HEK293 (cell line): Measurements from ENCODE around the gene ZBTB47.

ENCODE experiments used
- CTCF ChIA-PET: fragments of 350-600 bp; formaldehyde crosslinking; extraction: SDS; loops from one replicate; lab custom pipeline; 2021; ENCODE audit warnings: antibody characterized with exemption; lab: Yijun Ruan, JAX
- POLR2A ChIA-PET: fragments of 300-600 bp; formaldehyde crosslinking; extraction: SDS; loops from one replicate; lab custom pipeline; 2020; ENCODE audit warnings: antibody characterized with exemption, inconsistent platforms; lab: Yijun Ruan, JAX
- H3K27ac ChIP-seq: fragments of 200-500 bp; sonication (Bioruptor generic); 2 replicates; pipeline ENCODE4 v1.5.1; 2014; ENCODE audit warnings: low read depth, low read length, control low read depth, inconsistent platforms; ENCODE audit errors: extremely low read depth
- H3K36me3 ChIP-seq, 2 experiments: fragments of 200-500 bp in 1 of 2; sonication (Bioruptor generic) in 1 of 2; 1 replicate in 1 of 2; 2 replicates in 1 of 2; pipeline ENCODE4 v1.5.1; 2014 to 2017; ENCODE audit warnings: inconsistent platforms in 2 of 2, low read length in 2 of 2; ENCODE audit not compliant: control insufficient read depth in 2 of 2, insufficient read depth in 1 of 2
- H3K4me1 ChIP-seq: fragments of 200-500 bp; sonication (Bioruptor generic); 2 replicates; pipeline ENCODE4 v1.5.1; 2014; ENCODE audit warnings: mild to moderate bottlenecking, low read length, inconsistent platforms; ENCODE audit not compliant: control insufficient read depth, insufficient read depth
- H3K4me3 ChIP-seq: 2 replicates; pipeline ENCODE4 v1.5.1; 2011; ENCODE audit warnings: low read depth, mild to moderate bottlenecking, control low read depth, low read length, moderate library complexity
- H3K9me3 ChIP-seq: fragments of 200-500 bp; sonication (Bioruptor generic); 2 replicates; pipeline ENCODE4 v1.5.1; 2014; ENCODE audit warnings: low read depth, low read length, inconsistent platforms; ENCODE audit not compliant: control insufficient read depth, insufficient read depth
- HOXC10 ChIP-seq: sonication (generic); formaldehyde crosslinking; IDR thresholded peaks from 2 replicates; pipeline ENCODE4 v1.8.1; 2023; ENCODE audit warnings: mild to moderate bottlenecking, missing genetic modification reagents
- KLF8 ChIP-seq: fragments of 450-650 bp; formaldehyde crosslinking; IDR thresholded peaks from 2 replicates; pipeline ENCODE4 v1.5.1; 2016; ENCODE audit warnings: missing biosample characterization, missing genetic modification characterization
- SP2 ChIP-seq: fragments of 450-650 bp; formaldehyde crosslinking; IDR thresholded peaks from 2 replicates; pipeline ENCODE4 v1.5.1; 2016; ENCODE audit warnings: missing biosample characterization, missing genetic modification characterization
- ZFP69B ChIP-seq: fragments of 450-650 bp; formaldehyde crosslinking; IDR thresholded peaks from 2 replicates; pipeline ENCODE4 v1.5.1; 2016; ENCODE audit warnings: missing biosample characterization, missing genetic modification characterization
- ZNF138 ChIP-seq: fragments of 450-650 bp; formaldehyde crosslinking; IDR thresholded peaks from 2 replicates; pipeline ENCODE4 v1.5.1; 2016; ENCODE audit warnings: missing biosample characterization, missing genetic modification characterization, borderline replicate concordance
- ZNF302 ChIP-seq: fragments of 450-650 bp; formaldehyde crosslinking; IDR thresholded peaks from 2 replicates; pipeline ENCODE4 v1.5.1; 2016; ENCODE audit warnings: missing biosample characterization, missing genetic modification characterization, low read depth
- ZNF335 ChIP-seq: fragments of 450-650 bp; formaldehyde crosslinking; conservative IDR thresholded peaks from 2 replicates; pipeline ENCODE4 v1.5.1; 2016; ENCODE audit warnings: missing biosample characterization, missing genetic modification characterization
- ZNF404 ChIP-seq: fragments of 450-650 bp; formaldehyde crosslinking; IDR thresholded peaks from 2 replicates; pipeline ENCODE4 v1.5.1; 2017; ENCODE audit warnings: missing biosample characterization, missing genetic modification characterization
- ZNF433 ChIP-seq: fragments of 450-650 bp; formaldehyde crosslinking; IDR thresholded peaks from 2 replicates; pipeline ENCODE4 v1.5.1; 2016; ENCODE audit warnings: missing biosample characterization, missing genetic modification characterization, low read depth
- ZNF501 ChIP-seq: fragments of 450-650 bp; formaldehyde crosslinking; IDR thresholded peaks from 2 replicates; pipeline ENCODE4 v1.5.1; 2016; ENCODE audit warnings: missing biosample characterization, missing genetic modification characterization
- ZNF521 ChIP-seq: fragments of 450-650 bp; formaldehyde crosslinking; IDR thresholded peaks from 2 replicates; pipeline ENCODE4 v1.5.1; 2017; ENCODE audit warnings: missing biosample characterization, mild to moderate bottlenecking, missing genetic modification characterization
- ZNF600 ChIP-seq: fragments of 450-650 bp; formaldehyde crosslinking; IDR thresholded peaks from 2 replicates; pipeline ENCODE4 v1.5.1; 2016; ENCODE audit warnings: missing biosample characterization, missing genetic modification characterization
- ZNF645 ChIP-seq: fragments of 450-650 bp; formaldehyde crosslinking; IDR thresholded peaks from 2 replicates; pipeline ENCODE4; 2016; ENCODE audit warnings: missing biosample characterization, missing genetic modification characterization
- ZSCAN23 ChIP-seq: fragments of 450-650 bp; formaldehyde crosslinking; IDR thresholded peaks from 2 replicates; pipeline ENCODE4 v1.5.1; 2016; ENCODE audit warnings: missing biosample characterization, missing genetic modification characterization
- TF ChIP-seq, protein P1 (sequence below): fragments of 450-650 bp; formaldehyde crosslinking; IDR thresholded peaks from 2 replicates; pipeline ENCODE4 v1.5.1; 2016; ENCODE audit warnings: missing biosample characterization, missing genetic modification characterization
- TF ChIP-seq, protein P2 (sequence below): fragments of 450-650 bp; formaldehyde crosslinking; IDR thresholded peaks from 2 replicates; pipeline ENCODE4 v1.5.1; 2016; ENCODE audit warnings: missing biosample characterization, missing genetic modification characterization
- TF ChIP-seq, protein P3 (sequence below): fragments of 450-650 bp; formaldehyde crosslinking; IDR thresholded peaks from 2 replicates; pipeline ENCODE4 v1.5.1; 2016; ENCODE audit warnings: missing biosample characterization, missing genetic modification characterization
- TF ChIP-seq, protein P4 (sequence below): fragments of 450-650 bp; formaldehyde crosslinking; IDR thresholded peaks from 2 replicates; pipeline ENCODE4 v1.5.1; 2016; ENCODE audit warnings: missing biosample characterization, missing genetic modification characterization
- TF ChIP-seq, protein P5 (sequence below): fragments of 450-650 bp; formaldehyde crosslinking; IDR thresholded peaks from 2 replicates; pipeline ENCODE4 v1.5.1; 2016; ENCODE audit warnings: missing biosample characterization, missing genetic modification characterization

ZBTB47 gene

GRCh38 chr3:42649783-42650182 is 3.7 kb upstream of the ZBTB47 start:
- Histone ChIP-seq H3K9me3 (no peaks in the 10 kb centered on the region), H3K4me1 (no peaks in the 10 kb centered on the region), H3K36me3 (peaks cover 4 to 58% of the 10 kb centered on the region in 2 experiments), H3K4me3 (no peak overlapping the region), H3K27ac (no peak overlapping the region)
- ChIA-PET POLR2A (no interaction called here), CTCF (no interaction called here)
- TF ChIP-seq, protein P1, sequence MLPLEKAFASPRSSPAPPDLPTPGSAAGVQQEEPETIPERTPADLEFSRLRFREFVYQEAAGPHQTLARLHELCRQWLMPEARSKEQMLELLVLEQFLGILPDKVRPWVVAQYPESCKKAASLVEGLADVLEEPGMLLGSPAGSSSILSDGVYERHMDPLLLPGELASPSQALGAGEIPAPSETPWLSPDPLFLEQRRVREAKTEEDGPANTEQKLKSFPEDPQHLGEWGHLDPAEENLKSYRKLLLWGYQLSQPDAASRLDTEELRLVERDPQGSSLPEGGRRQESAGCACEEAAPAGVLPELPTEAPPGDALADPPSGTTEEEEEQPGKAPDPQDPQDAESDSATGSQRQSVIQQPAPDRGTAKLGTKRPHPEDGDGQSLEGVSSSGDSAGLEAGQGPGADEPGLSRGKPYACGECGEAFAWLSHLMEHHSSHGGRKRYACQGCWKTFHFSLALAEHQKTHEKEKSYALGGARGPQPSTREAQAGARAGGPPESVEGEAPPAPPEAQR (tag by site-specific recombination) = no peak
- TF ChIP-seq HOXC10 = no peak
- no peak for TF ChIP-seq ZNF302 (tag by site-specific recombination)
- TF ChIP-seq ZNF138 (tag by site-specific recombination) = no peak
- TF ChIP-seq, protein P2, sequence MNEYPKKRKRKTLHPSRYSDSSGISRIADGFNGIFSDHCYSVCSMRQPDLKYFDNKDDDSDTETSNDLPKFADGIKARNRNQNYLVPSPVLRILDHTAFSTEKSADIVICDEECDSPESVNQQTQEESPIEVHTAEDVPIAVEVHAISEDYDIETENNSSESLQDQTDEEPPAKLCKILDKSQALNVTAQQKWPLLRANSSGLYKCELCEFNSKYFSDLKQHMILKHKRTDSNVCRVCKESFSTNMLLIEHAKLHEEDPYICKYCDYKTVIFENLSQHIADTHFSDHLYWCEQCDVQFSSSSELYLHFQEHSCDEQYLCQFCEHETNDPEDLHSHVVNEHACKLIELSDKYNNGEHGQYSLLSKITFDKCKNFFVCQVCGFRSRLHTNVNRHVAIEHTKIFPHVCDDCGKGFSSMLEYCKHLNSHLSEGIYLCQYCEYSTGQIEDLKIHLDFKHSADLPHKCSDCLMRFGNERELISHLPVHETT (tag by site-specific recombination) = no peak
- TF ChIP-seq, protein P3, sequence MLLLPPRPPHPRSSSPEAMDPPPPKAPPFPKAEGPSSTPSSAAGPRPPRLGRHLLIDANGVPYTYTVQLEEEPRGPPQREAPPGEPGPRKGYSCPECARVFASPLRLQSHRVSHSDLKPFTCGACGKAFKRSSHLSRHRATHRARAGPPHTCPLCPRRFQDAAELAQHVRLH (tag by site-specific recombination) = no peak
- TF ChIP-seq KLF8 (tag by site-specific recombination) = no peak
- no peak for TF ChIP-seq SP2 (tag by site-specific recombination)
- TF ChIP-seq ZNF404 (tag by site-specific recombination) = no peak
- no peak for TF ChIP-seq ZSCAN23
- no peak for TF ChIP-seq ZNF501 (tag by site-specific recombination)
- no peak for TF ChIP-seq ZNF521 (tag by site-specific recombination)
- TF ChIP-seq ZNF433 (tag by site-specific recombination) = no peak
- TF ChIP-seq, all 188 proteins: peak for 0

DNA sequence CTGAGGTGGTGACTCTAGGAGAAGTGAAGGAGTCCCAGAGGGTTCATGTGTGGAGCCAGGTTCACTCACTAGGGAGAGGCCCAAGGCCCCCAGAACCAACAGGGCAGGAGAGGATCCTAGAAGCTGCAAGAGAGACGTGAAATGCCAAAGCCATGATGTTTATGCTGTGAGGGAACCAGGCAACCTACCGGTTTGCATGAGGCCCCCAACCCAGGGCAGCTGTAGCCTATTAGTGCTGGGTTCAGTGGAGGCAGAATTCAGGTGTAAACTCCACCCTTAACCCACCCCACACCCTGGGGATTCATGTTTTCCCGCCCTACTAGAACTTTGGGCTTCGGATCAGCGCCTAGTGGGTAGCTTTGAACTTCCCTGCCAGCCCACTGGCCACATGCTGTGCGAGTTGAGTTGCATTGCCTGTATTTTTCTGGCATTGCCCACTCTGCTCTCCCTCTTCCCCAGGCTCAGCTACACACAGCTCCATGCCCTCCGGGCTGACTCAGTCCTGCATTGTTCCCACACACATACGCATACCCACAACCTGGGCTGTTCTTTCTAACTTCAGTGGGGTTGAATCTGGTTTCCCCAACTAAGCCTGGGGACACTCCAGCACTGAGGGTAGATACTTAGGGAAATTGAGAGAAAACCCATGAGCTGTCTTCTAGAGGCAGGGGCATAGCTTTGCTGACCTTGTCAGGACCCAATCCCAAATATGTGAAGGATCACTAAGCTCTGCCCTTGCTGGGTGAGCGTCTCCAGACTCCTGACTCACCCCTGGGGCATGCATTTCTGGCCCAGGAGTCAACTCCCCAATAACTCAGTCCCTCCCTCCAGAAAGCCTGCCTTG is 2.0 kb upstream of the ZBTB47 start:
- peaks cover 0 to 41% of the 10 kb centered on the region in 2 experiments; a peak in 2 of 3 replicates for H3K36me3 ChIP-seq
- no peaks in the 10 kb centered on the region for H3K9me3 ChIP-seq
- ChIA-PET POLR2A (interaction anchor here (1.1 to 1.4 kb wide), 2 partner anchors 14 to 68 kb away, joined by 3 read pairs; no protein-coding TSS in a partner anchor), CTCF (interaction anchor here (1.4 kb wide), 1 partner anchor 93 kb away, joined by 6 read pairs; no protein-coding TSS in a partner anchor)
- H3K4me3 ChIP-seq = no peak overlapping the region
- no peak overlapping the region for H3K27ac ChIP-seq
- TF ChIP-seq ZNF645 (tag by site-specific recombination) (no peak), ZNF600 (tag by site-specific recombination) (0 out of 2 replicates have a peak, but pooled peaks have one; percentile 28)
- TF ChIP-seq, all 188 proteins: peak for 1
- no peaks in the 10 kb centered on the region for H3K4me1 ChIP-seq

- Histone ChIP-seq H3K4me3 (no peak overlapping the region), H3K27ac (no peak overlapping the region), H3K4me1 (no peaks in the 10 kb centered on the region)
- ChIA-PET POLR2A (interaction anchor here (0.7 to 1.4 kb wide), 3 partner anchors 11 to 69 kb away, joined by 3 read pairs; no protein-coding TSS in a partner anchor), CTCF (interaction anchor here (1.4 kb wide), 1 partner anchor 92 kb away, joined by 6 read pairs; no protein-coding TSS in a partner anchor)
- peak; percentile 90 for TF ChIP-seq ZFP69B (tag by site-specific recombination)
- TF ChIP-seq, protein P4, sequence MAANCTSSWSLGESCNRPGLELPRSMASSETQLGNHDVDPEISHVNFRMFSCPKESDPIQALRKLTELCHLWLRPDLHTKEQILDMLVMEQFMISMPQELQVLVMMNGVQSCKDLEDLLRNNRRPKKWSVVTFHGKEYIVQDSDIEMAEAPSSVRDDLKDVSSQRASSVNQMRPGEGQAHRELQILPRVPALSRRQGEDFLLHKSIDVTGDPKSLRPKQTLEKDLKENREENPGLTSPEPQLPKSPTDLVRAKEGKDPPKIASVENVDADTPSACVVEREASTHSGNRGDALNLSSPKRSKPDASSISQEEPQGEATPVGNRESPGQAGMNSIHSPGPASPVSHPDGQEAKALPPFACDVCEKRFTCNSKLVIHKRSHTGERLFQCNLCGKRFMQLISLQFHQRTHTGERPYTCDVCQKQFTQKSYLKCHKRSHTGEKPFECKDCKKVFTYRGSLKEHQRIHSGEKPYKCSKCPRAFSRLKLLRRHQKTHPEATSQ (tag by site-specific recombination) = no peak
- TF ChIP-seq, protein P5, sequence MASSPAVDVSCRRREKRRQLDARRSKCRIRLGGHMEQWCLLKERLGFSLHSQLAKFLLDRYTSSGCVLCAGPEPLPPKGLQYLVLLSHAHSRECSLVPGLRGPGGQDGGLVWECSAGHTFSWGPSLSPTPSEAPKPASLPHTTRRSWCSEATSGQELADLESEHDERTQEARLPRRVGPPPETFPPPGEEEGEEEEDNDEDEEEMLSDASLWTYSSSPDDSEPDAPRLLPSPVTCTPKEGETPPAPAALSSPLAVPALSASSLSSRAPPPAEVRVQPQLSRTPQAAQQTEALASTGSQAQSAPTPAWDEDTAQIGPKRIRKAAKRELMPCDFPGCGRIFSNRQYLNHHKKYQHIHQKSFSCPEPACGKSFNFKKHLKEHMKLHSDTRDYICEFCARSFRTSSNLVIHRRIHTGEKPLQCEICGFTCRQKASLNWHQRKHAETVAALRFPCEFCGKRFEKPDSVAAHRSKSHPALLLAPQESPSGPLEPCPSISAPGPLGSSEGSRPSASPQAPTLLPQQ (tag by site-specific recombination) = peak; percentile 93
- no peak for TF ChIP-seq ZNF645 (tag by site-specific recombination)
- no peak for TF ChIP-seq ZNF335 (tag by site-specific recombination)
- TF ChIP-seq, all 188 proteins: peak for 2
- peaks cover 0 to 35% of the 10 kb centered on the region in 2 experiments; a peak in 1 of 3 replicates for H3K36me3 ChIP-seq
- no peaks in the 10 kb centered on the region for H3K9me3 ChIP-seq
Observed at GRCh38 chr3:42652251-42652610, 1.3 kb upstream of the ZBTB47 start.
